Activated T-cell treated with anti-CD3 and anti-CD28 coated beads for 48 hours (primary cell): Measurements from ENCODE around the gene TSPAN18.

Experiments
- DNase-seq: peaks from one replicate; pipeline ENCODE4 v3.0.0-alpha.2; 2020; ENCODE audit warnings: low read depth

The TSPAN18 gene

DNA sequence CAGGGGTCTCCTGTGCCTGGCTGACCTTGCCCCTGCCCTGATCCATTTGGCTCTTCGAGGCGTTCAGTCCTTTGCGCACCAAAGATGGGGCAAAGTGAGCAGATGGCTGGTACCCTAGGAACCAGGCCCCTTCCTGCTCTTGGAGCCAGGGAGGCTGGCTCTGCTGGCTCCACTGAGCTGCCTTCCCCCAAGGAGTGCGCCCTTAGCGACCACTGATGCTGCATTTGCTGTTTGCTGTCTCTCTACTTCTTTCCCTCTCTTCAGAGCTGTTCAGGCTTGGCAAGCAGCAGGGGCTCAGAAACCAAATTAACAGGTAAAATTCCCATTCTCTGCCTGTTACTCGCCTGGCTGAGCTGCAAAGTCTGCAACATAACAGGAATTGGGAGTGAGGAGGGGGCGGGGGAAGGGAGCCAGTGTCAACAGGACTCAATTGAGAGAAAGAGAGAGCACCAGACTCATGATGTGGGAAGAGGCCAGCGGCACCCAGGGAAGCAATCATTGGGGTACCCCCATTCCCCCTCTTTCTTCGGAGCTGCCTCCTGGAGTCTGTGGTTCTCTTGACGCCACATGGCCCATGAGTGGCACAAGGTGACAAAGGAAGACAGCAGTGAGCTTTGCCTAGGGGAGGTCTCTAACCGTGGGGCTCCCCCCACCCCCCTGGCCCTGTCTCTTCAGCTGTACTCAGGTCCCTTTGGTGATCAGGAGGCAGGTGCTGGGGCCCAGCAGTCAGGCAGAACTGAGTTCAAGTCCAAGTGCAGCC, 121.6 kb downstream of the TSPAN18 start:
- DNase-seq = no peak

DNA sequence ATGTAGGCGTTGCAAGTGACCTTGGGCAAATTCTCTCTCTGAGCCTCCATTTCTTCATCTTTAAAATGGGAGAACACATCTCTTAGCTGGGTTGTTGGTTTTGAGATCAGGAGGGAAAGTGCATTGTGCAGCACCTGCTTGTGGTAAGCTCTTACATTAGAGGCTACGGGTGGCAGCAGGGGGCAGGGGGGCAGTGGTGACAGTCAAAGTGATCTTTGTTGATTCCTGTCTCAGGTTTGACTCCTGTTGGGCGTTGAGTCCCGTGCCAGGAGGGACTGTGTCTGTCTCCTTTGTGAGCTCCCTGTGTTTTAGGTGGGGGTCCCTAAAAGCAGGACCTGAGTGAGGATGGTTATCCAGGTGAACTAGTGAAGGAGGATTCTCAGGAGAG, 122.2 kb downstream of the TSPAN18 start:
- DNase-seq = no peak

DNA sequence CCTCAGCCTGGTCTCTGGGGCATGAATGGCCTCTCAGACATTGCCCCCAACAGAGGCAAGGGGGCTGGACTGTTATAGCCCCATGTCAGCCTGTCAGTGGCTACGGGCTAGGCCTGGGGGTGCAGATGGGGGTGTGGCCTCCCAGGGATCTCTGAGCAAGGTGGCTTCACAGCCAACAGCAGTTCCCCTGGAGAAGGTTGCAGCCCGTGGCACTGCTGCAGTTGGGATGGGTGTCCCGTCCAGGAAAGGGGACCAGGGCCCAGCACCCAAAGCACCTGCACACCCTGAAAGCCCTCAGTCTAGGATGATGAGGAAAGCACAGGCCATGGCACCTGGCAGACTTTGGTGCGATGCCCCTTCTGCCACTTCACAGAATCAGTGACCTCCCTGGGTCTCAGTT, 122.7 kb downstream of the TSPAN18 start:
- no peak for DNase-seq

DNA sequence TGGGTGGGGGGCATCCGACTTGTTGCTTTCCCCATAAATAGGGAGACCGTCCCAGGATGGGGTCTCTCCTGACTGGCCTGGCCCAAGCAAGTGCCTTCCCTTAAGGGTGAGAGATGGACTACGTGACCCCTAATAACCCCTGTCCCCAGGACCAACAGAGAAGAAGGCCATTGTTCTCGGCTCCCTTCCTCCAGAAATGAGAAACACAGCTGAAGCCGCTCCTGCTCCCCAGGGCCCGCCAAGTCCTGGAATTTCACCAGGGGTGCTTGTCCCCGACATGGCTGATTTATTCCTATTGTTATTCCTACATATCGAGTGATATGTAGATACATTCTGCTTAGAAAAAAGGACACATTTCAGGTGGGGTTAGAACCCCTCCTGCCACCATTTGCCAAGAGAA, 123.2 kb downstream of the TSPAN18 start:
- no peak for DNase-seq

DNA sequence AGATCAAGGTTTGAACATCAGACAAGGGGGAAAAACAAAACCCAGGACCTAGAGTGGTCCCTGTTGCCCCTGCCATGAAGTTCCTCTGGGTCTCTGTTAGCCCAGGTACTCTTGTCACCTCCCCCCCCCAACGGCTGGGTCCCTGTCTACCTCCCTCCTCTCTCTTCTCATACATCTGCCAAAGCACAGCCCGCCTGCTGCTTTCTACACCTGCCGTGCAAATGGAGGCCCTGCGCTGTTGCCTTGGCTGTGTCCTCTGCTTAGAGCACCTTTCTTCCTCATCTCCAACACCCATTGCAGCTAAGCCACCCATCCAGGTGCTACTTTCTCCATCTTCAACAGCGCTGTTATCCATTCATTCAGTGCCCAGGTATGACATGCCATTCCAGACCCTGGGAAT, 124.7 kb downstream of the TSPAN18 start:
- no peak for DNase-seq

DNA sequence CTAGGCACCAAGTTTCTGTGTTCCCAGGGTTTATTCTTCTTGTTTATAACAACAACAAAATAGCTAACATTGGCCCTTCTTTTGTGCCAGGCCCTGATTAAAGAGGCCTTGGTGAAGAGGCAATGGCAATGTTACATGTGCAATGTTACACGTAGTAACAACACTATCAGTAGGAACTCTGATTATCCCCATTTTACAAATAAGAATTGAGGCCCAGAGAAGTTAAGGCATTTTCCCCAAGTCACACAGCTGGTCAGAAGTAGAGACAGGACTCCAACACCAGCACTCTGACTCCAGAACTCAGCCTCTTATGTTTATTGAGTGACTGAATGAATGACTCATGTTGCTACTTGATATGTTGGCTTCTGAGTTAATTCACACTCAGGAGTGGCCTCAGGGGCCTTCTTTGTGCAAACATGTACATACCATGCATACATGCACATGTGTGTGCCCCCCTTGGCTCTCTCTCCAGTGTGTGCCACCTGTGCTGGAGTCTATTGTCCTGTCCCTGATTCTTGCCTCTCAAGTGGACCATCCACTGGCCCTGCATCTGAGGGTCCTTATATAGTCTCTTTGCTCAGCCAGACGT, 125.5 kb downstream of the TSPAN18 start:
- no peak for DNase-seq

DNA sequence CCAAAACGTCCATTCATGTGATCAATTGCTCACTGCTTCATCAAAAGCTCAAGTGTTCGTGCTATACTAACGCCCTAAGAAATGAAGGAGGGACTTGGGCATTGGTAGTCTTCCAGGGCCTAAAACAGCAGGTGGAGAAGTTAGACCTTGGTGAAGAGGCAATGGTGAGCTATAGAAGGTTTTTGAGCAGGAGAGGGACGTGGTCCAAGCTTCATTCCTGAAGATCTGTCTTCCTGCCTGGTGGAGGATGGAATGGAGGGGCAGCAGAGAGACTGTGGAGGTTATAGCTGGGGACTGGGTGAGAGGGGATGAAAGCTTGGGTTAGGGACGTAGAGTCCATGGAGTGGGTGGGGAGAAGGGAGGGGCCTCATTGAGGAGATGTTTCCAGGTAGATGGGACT, 126.2 kb downstream of the TSPAN18 start:
- DNase-seq = no peak

DNA sequence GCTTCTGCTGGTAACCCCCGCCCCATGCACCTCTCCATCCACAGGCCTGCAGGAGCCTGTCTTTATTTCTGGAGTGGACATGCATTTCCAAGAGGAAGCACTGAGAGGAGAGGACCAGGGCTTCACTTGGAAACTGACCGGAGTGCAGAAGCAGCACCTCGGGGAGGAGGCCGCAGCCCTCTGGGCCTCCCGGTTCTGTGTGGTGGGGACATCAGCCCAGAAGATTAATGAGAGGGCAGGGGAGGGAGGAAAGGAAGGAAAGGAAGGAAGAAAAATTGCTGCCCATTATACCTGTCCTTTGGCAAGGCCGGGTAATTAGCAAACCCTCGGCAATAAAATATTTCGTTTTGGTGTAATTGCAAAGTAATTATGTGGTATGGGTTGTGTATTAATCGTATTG, 126.9 kb downstream of the TSPAN18 start:
- DNase-seq = no peak

DNA sequence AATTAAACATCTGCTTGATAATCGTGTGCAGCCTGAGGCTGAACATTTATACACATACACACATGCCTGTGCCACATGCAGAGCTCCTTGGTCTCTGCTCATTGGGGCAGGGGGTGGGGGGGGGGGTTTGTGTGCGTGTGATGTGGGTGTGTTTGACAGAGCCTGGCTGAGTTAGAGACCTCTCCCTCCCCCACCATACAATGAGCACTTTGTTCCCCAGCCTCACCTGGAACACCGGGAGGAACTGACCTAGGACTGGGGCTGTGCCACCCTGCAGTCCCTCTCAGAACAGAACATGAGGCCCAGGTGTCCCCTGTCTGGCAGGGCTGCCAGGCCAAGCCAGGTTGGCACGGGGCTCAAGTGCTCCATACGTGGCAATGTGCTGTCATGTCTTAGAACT, 127.3 kb downstream of the TSPAN18 start:
- DNase-seq = no peak

DNA sequence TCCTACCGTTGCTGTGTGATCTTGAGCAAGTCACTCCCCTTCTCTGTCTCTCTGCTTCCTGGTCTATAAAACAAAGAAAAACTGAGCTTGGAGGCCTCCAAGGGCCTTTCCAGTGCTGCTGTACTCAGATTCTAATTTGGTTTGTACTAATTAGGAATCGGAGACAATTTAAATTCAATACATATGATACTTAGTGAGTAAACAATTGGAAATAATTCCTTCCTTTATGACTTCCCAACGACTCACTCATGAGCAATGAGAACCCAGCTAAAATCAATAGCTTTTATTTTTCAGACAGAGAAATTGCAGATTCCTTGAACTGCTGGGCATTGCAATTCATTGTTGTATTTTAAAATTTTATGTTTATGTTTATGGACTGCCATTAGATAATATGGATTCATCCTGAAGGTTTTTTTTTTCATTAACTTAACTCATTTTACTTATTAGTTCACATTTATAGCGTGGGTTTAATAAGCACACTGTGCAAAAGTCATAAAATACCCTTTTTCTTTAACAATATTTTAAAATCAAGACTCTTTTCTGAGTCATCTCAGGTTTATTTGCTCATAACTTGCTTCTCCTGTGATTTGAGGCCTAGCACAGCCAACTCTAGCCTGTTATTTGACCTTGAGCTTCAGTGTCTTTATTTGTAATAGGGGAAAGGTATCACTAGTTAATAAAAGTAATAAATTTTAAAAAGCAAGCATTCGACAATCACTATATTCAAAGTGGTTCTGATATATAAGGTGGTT, 128.2 kb downstream of the TSPAN18 start:
- DNase-seq = no peak

DNA sequence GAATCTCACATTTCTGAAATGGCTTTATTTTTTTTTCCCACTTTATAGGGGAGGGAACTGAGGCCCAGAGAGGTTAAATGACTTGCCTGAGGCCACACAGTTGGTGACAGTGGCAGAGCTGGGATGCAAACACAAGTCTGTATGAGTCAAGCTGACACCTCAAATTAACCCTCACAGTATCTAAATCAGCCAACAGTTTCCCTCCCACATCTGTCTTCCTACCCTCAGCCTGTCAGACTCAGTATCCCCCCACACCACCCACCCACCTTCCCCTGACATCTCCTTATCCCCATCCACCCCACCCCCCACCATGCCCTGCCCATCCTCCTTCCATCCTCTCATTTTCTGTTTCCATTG, 128.7 kb downstream of the TSPAN18 start:
- peak; percentile 26 for DNase-seq

DNA sequence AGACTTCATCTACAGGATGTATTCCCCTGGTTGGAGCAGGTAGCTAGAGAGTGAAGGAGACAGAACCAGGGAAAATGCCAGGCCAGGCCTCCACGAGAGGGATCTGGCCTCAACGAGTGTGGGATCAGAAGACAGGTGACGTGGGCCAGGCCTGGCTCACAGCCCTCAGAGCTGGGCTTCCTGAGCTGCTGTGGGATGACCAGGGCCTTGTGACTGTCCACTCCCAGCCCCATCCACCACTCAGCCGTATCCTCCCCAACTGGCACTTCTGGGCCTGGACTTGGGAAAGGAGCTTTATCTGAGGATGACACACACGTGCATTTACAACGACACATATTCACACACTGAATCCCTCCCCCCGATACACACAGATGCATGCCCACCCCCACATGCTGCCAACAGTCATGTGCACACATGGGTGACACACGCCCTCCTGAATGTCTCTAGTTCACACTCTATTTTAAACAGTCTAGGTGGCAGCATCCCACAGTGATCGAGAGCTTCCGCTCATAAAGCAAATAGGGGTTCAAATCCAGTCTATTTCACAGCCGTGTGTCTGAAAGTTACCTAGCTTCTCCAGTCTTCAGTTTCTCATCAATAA, 130.8 kb downstream of the TSPAN18 start:
- no peak for DNase-seq

DNA sequence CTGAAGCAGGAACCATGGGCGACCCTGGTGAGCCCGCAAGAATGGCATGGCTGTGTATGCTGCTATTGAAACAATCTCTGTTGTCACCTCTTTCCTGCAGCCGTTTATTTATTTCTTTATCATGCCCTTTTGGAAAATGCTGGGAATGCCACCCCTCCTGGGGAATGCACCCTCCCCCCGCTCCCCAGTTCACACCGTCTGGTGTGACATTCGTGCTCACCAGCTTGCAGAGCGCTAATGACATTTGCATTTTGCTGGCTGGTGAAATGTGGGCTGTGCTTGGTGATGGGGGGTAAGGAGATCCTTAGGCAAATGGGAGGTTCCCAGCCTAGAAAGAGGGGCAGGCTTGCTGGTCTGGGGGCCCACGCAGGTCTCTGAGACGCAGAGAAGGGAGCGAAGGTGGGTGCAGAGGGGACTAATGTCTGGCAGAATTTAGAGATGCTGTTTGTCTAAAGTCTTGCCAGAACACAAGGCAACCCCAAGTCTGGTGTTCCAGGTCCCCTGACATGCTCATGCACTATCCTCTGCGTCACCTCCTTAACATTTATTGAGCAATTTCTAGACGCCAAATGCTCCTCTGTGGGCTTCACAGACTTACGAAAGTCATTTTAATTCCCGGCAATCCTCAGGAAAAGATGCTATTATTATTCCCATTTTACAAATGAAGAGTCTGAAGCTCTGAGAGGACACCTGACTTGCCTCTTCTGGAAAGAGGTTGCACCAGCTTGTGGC, 132.2 kb downstream of the TSPAN18 start:
- DNase-seq = no peak

DNA sequence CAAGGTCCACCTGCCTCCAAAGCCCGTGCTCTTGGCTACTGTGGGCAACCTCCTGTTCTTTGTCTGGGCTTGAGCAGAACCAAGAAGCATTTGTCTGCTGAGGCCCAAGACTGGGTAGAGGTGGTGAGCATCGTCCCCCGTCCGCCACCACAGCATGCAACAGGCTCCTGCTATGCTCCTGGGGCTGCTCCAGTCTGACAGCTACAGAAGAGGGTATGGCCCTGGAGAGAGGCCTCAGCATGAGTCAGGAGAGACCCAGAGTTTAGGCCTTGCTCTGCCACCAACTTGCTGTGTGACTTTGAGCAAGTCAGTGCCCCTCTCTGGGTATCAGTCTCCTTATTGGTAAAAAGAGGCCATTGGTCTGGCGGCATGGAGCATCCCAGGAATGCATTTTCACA, 132.8 kb downstream of the TSPAN18 start:
- no peak for DNase-seq

DNA sequence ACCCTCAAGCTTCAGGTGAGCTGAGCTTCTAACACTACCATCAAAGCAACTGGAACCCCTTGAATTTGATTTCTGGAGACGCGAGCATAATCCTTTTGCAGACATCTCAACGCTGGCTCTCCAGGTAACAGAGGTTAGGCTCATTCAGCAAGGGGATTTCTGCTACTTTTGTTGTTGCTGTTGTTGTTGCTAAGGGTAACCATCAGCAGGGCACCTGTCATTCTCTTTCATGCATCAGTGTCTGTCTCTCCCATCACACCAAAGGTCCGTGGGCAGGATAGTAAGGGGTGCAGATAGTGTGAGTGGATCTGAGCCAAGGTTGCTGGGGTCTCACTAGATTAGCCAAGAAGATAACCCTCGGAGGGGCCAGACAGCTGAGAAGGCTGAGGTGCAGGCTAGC, 133.6 kb downstream of the TSPAN18 start:
- DNase-seq = no peak

DNA sequence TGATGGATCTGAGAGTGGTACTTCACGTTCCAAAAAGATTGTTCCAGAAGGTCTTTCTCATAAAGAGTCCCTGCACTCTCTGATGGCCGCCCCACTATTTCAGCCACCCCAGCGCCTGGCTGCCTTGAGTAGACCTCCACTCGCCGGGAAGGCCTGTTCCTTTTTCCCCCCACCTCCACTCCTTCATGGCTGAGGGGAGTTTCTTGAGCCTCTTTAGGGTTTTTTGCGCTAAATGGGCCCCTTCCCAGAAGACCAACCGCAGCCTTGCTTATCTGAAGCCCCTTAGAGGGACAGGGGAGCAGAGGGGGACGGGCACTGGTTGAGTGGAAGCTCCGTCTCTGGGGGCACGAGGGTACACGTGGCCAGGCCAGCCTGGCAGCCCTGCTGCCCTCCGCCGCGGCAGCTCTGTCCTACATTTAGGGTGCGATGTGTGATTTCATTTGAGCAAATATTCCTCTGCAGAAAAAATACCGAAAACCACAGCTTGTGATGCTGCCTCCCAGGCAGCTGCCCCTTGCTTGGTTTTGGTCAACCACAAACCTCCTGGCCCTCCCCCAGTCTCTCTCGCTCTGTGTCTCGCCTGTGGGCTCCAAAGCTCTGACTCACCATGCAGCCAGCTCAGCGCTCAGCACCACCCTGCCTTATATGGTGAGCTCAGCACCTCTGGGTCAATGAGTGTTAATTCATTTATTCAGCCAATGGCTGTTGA, 135.2 kb downstream of the TSPAN18 start:
- DNase-seq = peak; percentile 84

DNA sequence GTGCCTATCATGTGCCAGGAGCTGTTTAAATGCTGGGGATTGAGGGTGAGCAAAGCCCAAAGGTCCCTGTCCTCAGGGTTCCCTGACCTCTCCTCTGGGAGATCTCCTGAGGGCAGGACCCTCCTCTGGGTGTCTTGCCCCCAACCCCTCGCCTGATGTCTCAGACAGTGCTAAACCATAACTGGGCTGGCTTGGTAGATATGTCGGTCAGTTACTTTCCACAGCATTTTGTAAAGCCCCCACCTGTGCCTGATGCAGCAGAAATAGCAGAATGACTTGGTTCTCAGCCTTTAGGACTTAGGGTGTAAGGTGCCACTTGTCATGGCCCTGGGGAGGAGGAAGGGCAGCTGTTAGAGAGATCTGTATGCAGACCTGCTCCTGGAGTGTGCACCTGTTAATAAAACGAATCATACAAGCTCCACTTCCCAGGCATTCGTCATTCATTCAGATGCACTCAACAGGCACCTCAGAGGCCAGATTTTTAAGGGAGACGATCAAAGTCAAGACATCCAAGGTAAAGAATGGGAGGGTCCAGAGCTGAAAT, 135.9 kb downstream of the TSPAN18 start:
- DNase-seq = no peak

DNA sequence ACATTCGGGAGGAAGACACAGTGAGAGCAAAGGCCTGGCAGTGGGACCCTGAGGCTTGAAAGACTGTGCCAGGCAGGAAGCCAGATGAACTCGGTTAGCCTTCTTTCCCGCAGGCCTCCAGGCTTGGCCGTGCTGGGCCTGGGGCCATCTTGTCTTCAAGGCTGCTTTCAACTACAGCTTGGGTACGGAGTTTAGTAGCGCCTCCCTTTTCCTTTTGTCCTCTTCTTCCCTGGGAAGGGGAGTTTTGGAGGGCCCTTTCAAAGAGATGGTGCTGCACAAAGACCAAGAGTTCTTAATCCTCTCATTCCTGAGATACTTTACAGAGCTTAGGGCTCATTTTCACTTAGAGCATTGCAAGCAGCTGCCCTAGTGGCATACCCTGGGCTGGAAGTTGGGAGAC, 136.5 kb downstream of the TSPAN18 start:
- no peak for DNase-seq

DNA sequence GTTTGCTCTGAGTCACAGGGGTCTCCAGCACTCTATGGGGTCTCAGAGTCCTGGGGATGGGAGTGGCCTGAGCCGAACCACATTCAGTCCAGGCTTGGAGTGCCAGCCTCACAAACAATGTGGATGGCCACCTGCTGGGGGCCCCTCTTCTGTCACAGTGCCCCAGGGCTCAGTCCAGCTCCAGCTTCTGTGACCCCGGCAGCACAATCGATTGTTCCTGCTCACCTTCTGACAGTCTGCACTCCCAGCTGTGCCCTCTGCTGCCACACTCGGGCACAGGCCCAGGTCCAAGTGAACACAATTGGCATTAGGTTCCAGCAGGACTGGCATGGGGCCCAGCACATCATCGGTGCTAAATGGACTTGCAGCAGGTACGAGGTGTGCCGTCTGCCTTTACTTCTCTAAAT, 139.1 kb downstream of the TSPAN18 start:
- no peak for DNase-seq

DNA sequence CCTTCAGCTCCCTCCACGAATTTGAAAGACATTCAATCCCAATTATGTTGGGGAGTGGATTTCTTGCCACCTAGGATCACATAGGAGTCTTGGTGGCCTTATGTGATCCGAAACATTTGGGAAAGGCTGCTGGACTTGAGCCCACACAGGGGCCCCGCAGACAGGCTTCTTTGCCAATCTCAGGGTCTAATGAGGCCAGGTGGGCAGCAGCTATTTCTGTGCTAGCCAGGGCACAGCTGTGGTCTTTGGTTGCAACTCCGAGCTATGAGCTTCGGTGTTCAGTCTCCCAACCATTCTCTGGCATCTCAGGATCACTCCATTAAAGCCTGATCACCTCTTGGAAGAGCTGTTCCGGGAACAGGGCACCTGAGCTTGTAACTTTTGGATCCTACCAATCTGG, 139.5 kb downstream of the TSPAN18 start:
- no peak for DNase-seq

DNA sequence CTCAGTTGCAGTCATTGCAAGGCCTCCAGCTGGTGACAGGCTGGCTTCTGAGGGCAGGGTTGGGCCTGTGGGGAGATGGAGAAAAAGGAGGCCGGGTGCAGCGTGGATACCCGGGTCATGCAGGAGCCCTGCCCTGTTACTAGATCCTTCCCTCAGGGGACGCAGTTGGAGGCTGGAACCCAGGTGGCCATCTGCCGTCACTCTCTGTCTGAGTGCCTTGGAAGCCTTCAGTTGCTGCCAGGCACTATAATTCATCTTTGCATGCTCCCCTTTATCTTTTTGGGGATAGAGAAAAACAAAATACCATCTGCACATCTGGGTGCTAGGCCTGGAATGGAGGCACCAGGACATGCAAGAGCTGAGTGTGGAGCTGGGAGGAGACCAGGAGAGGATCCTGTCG, 141.3 kb downstream of the TSPAN18 start:
- no peak for DNase-seq
